NCI-H1048 (cell line): ENCODE data around the gene PAX4.
"Not testable (repeated sequence)": the region's sequence is repeated elsewhere in the genome, so short reads cannot be mapped to it uniquely, and the experiment has no call there.

Source experiments
- DNase-seq: peaks from one replicate; lab custom pipeline; 2025; lab: John Stamatoyannopoulos, UW

Gene PAX4

GRCh38 chr7:127585044-127585953 lies 32.6 kb downstream of the PAX4 start, which contains the start of gene GCC1:
Gene GCC1, minus strand, starts transcription at chr7:127585596. Its CDS starts 414 bp downstream, at chr7:127585182.
- DNase-seq = peak; percentile 72

GRCh38 chr7:127584648-127585043 lies 33.3 kb downstream of the PAX4 start:
- no peak for DNase-seq

- no peak for DNase-seq
These were observed 35.6 kb downstream of the PAX4 start for GRCh38 chr7:127582361-127582760.

- no peak for DNase-seq
These were observed 36.2 kb downstream of the PAX4 start for GRCh38 chr7:127581716-127582115.

GRCh38 chr7:127580612-127581011 lies 37.3 kb downstream of the PAX4 start:
- no peak for DNase-seq

- DNase-seq = no peak
These were observed 39.1 kb downstream of the PAX4 start for GRCh38 chr7:127578711-127579275.

- DNase-seq = no peak
These were observed 39.8 kb downstream of the PAX4 start for GRCh38 chr7:127578036-127578684.

- no peak for DNase-seq
These were observed 46.0 kb downstream of the PAX4 start for GRCh38 chr7:127571741-127572505.

GRCh38 chr7:127568034-127568433 lies 49.9 kb downstream of the PAX4 start:
- DNase-seq = not testable (repeated sequence)

- DNase-seq = no peak
These were observed 51.7 kb downstream of the PAX4 start for GRCh38 chr7:127566242-127566641.
